ENCODE measurements around the gene WDR44.

DNA sequence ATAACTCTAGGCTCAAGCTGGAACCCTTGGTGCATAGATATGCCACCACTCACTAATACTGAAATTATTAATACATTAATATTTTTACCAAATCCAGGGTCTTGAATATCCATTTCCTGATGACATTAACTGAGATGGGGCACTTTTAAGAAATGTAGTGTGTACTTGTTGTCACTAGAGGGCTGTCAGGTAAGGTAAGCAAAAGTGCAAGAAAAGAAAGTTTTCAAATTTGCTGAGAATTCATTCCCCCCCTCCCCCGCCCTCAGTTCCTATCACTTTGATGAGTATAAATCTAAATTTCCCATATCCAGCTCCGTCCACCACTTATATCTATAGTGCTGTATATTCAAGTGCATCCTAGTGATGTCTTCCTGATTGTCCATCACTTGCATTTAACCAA lies 20.5 kb upstream of the WDR44 start:
- TF ChIP-seq CTCF (IDR thresholded peaks at IDR 0.05) (peak in 1 of 5 experiments; percentile 11), EP300 (IDR thresholded peaks at IDR 0.05; ENCODE audit: low read depth) (no peak)

All from transverse colon (tissue), 3 donors.